Measurements from ENCODE around the gene ECE1. TPM values are rescaled to one million over a fixed set of nuclear protein-coding genes. Genes with fewer than 3 reads are reported as not detected.
"Not testable (repeated sequence)": the region's sequence is repeated elsewhere in the genome, so short reads cannot be mapped to it uniquely, and the experiment has no call there.

Gene ECE1
- total RNA-seq, 5 donors from 2014 or later (not counting 1 experiment from before 2014, with no cell fraction given) = 81.0 to 94.5 (median 87.1) TPM

DNA sequence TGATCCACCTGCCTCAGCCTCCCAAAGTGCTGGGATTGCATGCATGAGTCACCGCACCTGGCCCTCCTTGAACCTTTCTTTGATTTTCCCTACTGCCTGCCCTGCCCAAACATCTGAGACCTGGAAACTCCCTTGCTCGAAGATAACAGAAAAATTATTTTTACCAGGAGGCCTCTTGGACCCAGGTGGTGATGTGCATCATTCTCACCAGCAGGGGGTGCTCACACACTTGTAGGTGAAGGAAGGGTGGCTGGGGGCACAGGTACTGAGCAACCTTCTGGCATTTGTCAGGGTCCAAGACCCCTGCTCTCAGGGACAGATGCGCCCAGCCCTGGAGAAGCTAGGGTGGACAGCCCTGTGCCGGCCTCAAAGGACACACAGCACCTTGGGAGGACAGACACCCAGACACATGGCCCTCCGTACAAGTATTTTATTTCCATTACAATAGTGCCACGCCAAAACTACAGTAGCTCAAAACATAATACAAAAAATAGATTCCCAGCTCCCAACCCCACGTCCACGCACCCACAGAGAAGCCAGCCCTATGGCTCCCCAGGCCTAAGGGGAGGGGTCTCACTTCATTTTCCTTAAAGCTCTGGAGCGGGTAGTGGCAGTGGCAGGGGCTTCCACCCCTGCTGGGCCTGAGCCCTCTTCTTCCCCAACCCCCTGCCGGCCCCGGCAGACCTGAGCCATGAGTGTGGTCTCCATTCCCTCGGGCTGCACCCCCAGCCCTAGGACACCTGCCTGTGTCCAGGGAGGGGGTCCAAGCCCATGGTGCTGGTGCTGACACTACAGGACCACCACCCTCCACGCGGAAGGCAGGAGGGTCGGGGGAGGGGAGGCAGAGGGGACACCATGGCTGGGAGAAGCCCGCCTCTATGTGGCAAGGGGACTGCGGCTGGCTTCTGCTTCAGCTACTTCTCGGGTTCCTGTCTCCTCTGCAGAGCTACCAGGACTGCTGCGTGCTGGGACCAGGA, 73.1 kb downstream of the ECE1 start:
- Histone ChIP-seq H3K4me1 (ENCODE audit: control insufficient read depth in 1 of 2, extremely low read depth in 1 of 2, insufficient read depth in 2 of 2, low read length in 2 of 2) (peaks cover 0 to 2% of the 10 kb centered on the region in 2 experiments), H3K36me3 (ENCODE audit: control insufficient read depth in 2 of 2, extremely low read depth in 1 of 2, insufficient read depth in 1 of 2, low read length in 1 of 2) (peaks cover 17 to 33% of the 10 kb centered on the region in 2 donors), H3K27ac (ENCODE audit: low read length) (no peak overlapping the region), H3K27me3 (replicated peaks in 1 of 2; ENCODE audit: control insufficient read depth in 2 of 2, extremely low read depth in 1 of 2, insufficient read depth in 2 of 2, low read length in 1 of 2) (no peaks in the 10 kb centered on the region), H3K9me3 (no peaks in the 10 kb centered on the region), H3K4me3 (ENCODE audit: control insufficient read depth in 1 of 2, extremely low read depth in 1 of 2, low read length in 1 of 2) (no peak overlapping the region)
- no peaks in the 10 kb centered on the region for H3K27me3 Mint-ChIP-seq
- peak; percentile 32 to 82 (median 59) for DNase-seq
- ChIA-PET CTCF (interaction anchor here (0.5 to 0.9 kb wide), 8 partner anchors 26 to 1196 kb away, joined by 3 to 5 read pairs (median 3); no protein-coding TSS in a partner anchor), POLR2A (no interaction called here)
- peaks cover 0 to 4% (median 3%) of the 10 kb centered on the region in 3 donors for H3K4me1 Mint-ChIP-seq
- H3K27ac Mint-ChIP-seq = peak overlapping the region in 1 of 2 donors; percentile 28
- no peak overlapping the region for H3K4me3 Mint-ChIP-seq
- no peaks in the 10 kb centered on the region for H3K9me3 Mint-ChIP-seq
- peaks cover 14% of the 10 kb centered on the region for H3K36me3 Mint-ChIP-seq
- ATAC-seq (replicated peaks in 1 of 4) = peak in 3 of 4 experiments; percentile 56 to 73 (median 72)
- 86% methylated on average over 11 of the region's 19 CpGs for WGBS (ENCODE audit: insufficient coverage)

DNA sequence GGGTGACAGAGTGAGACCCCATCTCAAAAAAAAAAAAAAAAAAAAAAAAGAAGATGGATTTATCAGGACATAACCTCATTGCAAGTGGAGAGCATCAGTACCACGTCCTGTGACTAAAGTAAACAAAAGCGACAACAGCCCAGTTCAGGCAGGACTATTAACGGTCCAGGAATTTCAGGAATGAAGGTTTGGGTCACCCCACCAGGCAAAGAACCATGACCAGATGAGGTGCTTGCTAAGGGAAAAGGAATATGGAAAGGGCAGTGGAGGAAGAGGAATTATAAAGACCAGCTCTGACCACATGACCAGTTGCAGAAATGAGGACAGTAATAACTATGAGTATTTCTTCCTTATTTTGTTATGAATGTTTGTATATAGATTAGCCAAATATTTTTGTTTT, 78.1 kb downstream of the ECE1 start:
- no peak overlapping the region for H3K4me3 Mint-ChIP-seq
- Histone ChIP-seq H3K4me3 (ENCODE audit: control insufficient read depth in 1 of 2, extremely low read depth in 1 of 2, low read length in 1 of 2) (no peak overlapping the region), H3K27ac (ENCODE audit: low read length) (no peak overlapping the region), H3K9me3 (no peaks in the 10 kb centered on the region), H3K4me1 (ENCODE audit: control insufficient read depth in 1 of 2, extremely low read depth in 1 of 2, insufficient read depth in 2 of 2, low read length in 2 of 2) (peaks cover 0 to 2% of the 10 kb centered on the region in 2 experiments), H3K27me3 (replicated peaks in 1 of 2; ENCODE audit: control insufficient read depth in 2 of 2, extremely low read depth in 1 of 2, insufficient read depth in 2 of 2, low read length in 1 of 2) (no peaks in the 10 kb centered on the region), H3K36me3 (ENCODE audit: control insufficient read depth in 2 of 2, extremely low read depth in 1 of 2, insufficient read depth in 1 of 2, low read length in 1 of 2) (no peaks in the 10 kb centered on the region)
- DNase-seq = no peak
- H3K36me3 Mint-ChIP-seq = no peaks in the 10 kb centered on the region
- CTCF ChIA-PET = interaction anchor here in 1 of 2 donors (0.5 kb wide), 1 partner anchor 54 kb away, joined by 5 read pairs; no protein-coding TSS in a partner anchor
- no peaks in the 10 kb centered on the region for H3K27me3 Mint-ChIP-seq
- POLR2A ChIA-PET = no interaction called here
- 74% methylated on average over 2 of the region's 3 CpGs for WGBS (ENCODE audit: insufficient coverage)
- H3K4me1 Mint-ChIP-seq = peaks cover 0 to 4% (median 3%) of the 10 kb centered on the region in 3 donors
- H3K27ac Mint-ChIP-seq = no peak overlapping the region
- no peaks in the 10 kb centered on the region for H3K9me3 Mint-ChIP-seq
- no peak for ATAC-seq (replicated peaks in 1 of 4)

DNA sequence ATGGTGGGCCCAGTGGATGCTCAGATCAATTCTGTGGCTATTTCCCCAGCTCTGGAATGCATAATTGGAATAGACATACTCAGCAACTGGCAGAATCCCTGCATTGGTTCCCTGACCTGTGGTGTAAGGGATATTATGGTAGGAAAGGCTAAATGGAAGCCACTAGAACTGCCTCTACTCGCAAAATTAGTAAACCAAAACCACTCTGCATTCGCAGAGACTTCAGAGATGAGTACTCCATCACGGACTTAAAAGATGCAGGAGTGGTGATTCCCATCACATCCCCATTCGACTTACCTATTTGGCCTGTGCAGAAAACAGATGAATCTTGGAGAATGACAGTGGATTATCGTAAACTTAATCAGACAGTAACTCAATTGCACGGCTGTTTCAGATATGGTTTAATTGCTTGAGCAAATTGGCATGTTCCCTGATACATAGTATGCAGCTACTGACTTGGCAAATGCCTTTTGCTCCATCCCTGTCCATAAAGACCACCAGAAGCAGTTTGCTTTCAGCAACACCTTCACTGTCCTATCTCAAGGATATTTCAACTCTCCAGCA, 82.0 kb downstream of the ECE1 start:
- CTCF ChIA-PET = interaction anchor here (0.6 to 0.7 kb wide), 3 partner anchors 24 to 1590 kb away, joined by 3 to 4 read pairs (median 3); no protein-coding TSS in a partner anchor
- not testable (repeated sequence) for H3K36me3 ChIP-seq (ENCODE audit: control insufficient read depth in 2 of 2, extremely low read depth in 1 of 2, insufficient read depth in 1 of 2, low read length in 1 of 2)

DNA sequence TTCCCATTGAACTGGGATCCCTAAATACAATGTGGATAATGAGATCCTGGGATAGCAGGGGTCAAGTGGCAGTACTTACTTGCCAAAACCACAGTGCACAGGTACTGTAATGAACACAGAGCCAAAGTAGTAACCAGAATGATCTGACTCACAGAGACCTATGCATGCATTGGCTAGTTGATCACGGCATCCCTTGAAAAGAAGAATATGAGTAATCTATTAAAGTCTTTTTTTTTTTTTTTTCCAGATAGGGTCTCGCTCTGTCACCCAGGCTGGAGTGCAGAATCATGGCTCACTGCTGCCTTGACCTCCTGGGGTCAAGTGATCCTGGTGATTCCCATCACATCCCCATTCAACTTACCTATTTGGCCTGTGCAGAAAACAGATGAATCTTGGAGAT, 84.1 kb downstream of the ECE1 start:
- H3K27me3 Mint-ChIP-seq = no peaks in the 10 kb centered on the region

More for the DNA sequence above, 82.0 kb downstream of the ECE1 start:
- POLR2A ChIA-PET = interaction anchor here in 1 of 2 donors (0.5 kb wide), 1 partner anchor 336 kb away, joined by 3 read pairs; no protein-coding TSS in a partner anchor
- no CpG with 5 or more reads among the region's 6 CpGs for WGBS (ENCODE audit: insufficient coverage)
- H3K4me1 ChIP-seq (ENCODE audit: control insufficient read depth in 1 of 2, extremely low read depth in 1 of 2, insufficient read depth in 2 of 2, low read length in 2 of 2); DNase-seq; H3K4me3 ChIP-seq (ENCODE audit: control insufficient read depth in 1 of 2, extremely low read depth in 1 of 2, low read length in 1 of 2); H3K36me3 Mint-ChIP-seq; H3K9me3 ChIP-seq; H3K27ac Mint-ChIP-seq; H3K9me3 Mint-ChIP-seq; H3K27me3 Mint-ChIP-seq; H3K27me3 ChIP-seq (replicated peaks in 1 of 2; ENCODE audit: control insufficient read depth in 2 of 2, extremely low read depth in 1 of 2, insufficient read depth in 2 of 2, low read length in 1 of 2); ATAC-seq (replicated peaks in 1 of 4); H3K4me1 Mint-ChIP-seq; H3K4me3 Mint-ChIP-seq; H3K27ac ChIP-seq (ENCODE audit: low read length): not testable (repeated sequence)

DNA sequence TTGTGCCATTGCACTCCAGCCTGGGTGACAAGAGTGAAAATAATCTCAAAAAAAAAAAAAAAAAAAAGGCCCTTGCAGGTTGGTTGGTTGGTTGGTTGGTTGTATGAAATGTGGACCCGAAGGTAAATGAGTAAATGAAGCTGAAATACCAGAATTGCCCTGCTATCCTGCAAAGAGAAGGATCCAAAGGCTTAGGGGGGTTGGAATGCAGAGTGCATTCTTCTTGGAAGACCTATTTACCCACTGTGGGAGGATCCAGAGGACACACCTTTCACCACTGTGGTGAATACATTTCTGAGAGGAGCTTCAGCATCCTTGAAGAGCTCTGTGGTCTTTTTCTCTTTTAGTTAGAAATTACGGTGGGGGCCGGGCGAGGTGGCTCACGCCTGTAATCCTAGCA, 84.8 kb downstream of the ECE1 start:
- Mint-ChIP-seq H3K27me3 (no peaks in the 10 kb centered on the region), H3K4me1 (no peaks in the 10 kb centered on the region), H3K36me3 (no peaks in the 10 kb centered on the region), H3K4me3 (no peak overlapping the region), H3K9me3 (no peaks in the 10 kb centered on the region), H3K27ac (no peak overlapping the region)
- DNase-seq = no peak
- no peaks in the 10 kb centered on the region for H3K4me1 ChIP-seq (ENCODE audit: control insufficient read depth in 1 of 2, extremely low read depth in 1 of 2, insufficient read depth in 2 of 2, low read length in 2 of 2)
- no peaks in the 10 kb centered on the region for H3K27me3 ChIP-seq (replicated peaks in 1 of 2; ENCODE audit: control insufficient read depth in 2 of 2, extremely low read depth in 1 of 2, insufficient read depth in 2 of 2, low read length in 1 of 2)
- H3K27ac ChIP-seq (ENCODE audit: low read length) = no peak overlapping the region
- 90% methylated on average over 2 of the region's 5 CpGs for WGBS (ENCODE audit: insufficient coverage)
- no peak overlapping the region for H3K4me3 ChIP-seq (ENCODE audit: control insufficient read depth in 1 of 2, extremely low read depth in 1 of 2, low read length in 1 of 2)
- no peaks in the 10 kb centered on the region for H3K36me3 ChIP-seq (ENCODE audit: control insufficient read depth in 2 of 2, extremely low read depth in 1 of 2, insufficient read depth in 1 of 2, low read length in 1 of 2)
- no peak for ATAC-seq (replicated peaks in 1 of 4)
- ChIA-PET POLR2A (interaction anchor here in 1 of 2 donors (0.6 kb wide), 1 partner anchor 22 kb away, joined by 10 read pairs; no protein-coding TSS in a partner anchor), CTCF (interaction anchor here in 1 of 2 donors (0.6 kb wide), 1 partner anchor 169 kb away, joined by 3 read pairs; no protein-coding TSS in a partner anchor)
- no peaks in the 10 kb centered on the region for H3K9me3 ChIP-seq

More for the DNA sequence above, 84.1 kb downstream of the ECE1 start:
- H3K4me1 ChIP-seq (ENCODE audit: control insufficient read depth in 1 of 2, extremely low read depth in 1 of 2, insufficient read depth in 2 of 2, low read length in 2 of 2) = no peaks in the 10 kb centered on the region
- ChIA-PET POLR2A (no interaction called here), CTCF (no interaction called here)
- no peaks in the 10 kb centered on the region for H3K36me3 ChIP-seq (ENCODE audit: control insufficient read depth in 2 of 2, extremely low read depth in 1 of 2, insufficient read depth in 1 of 2, low read length in 1 of 2)
- H3K36me3 Mint-ChIP-seq = no peaks in the 10 kb centered on the region
- H3K4me3 ChIP-seq (ENCODE audit: control insufficient read depth in 1 of 2, extremely low read depth in 1 of 2, low read length in 1 of 2) = no peak overlapping the region
- no peak for ATAC-seq (replicated peaks in 1 of 4)
- no peaks in the 10 kb centered on the region for H3K27me3 ChIP-seq (replicated peaks in 1 of 2; ENCODE audit: control insufficient read depth in 2 of 2, extremely low read depth in 1 of 2, insufficient read depth in 2 of 2, low read length in 1 of 2)
- no peak for DNase-seq
- WGBS (ENCODE audit: insufficient coverage) = no CpG with 5 or more reads among the region's 2 CpGs
- no peak overlapping the region for H3K27ac Mint-ChIP-seq
- no peaks in the 10 kb centered on the region for H3K9me3 Mint-ChIP-seq
- H3K9me3 ChIP-seq = no peaks in the 10 kb centered on the region
- H3K4me1 Mint-ChIP-seq = no peaks in the 10 kb centered on the region
- H3K4me3 Mint-ChIP-seq = no peak overlapping the region
- no peak overlapping the region for H3K27ac ChIP-seq (ENCODE audit: low read length)

DNA sequence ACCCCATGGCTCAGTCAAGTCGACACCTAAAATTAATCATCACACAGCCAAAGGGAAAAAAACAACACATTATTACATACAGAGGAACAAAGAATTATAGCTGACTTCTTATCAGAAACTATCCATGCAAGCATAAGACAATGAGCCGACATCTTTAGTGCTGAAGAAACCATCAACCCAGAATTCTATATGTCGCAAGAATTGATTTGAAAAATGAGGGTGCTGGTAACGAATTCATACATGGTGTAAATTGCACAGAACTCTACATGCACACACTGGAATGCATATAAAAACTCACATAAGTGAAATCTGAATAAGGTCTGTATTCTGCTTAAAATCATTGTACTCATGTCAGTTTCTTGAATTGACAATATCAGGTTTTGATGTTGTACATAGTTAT, 88.6 kb downstream of the ECE1 start:
- Histone ChIP-seq H3K27me3 (replicated peaks in 1 of 2; ENCODE audit: control insufficient read depth in 2 of 2, extremely low read depth in 1 of 2, insufficient read depth in 2 of 2, low read length in 1 of 2) (no peaks in the 10 kb centered on the region), H3K36me3 (ENCODE audit: control insufficient read depth in 2 of 2, extremely low read depth in 1 of 2, insufficient read depth in 1 of 2, low read length in 1 of 2) (no peaks in the 10 kb centered on the region), H3K4me1 (ENCODE audit: control insufficient read depth in 1 of 2, extremely low read depth in 1 of 2, insufficient read depth in 2 of 2, low read length in 2 of 2) (no peaks in the 10 kb centered on the region), H3K27ac (ENCODE audit: low read length) (no peak overlapping the region), H3K9me3 (no peaks in the 10 kb centered on the region), H3K4me3 (ENCODE audit: control insufficient read depth in 1 of 2, extremely low read depth in 1 of 2, low read length in 1 of 2) (no peak overlapping the region)
- Mint-ChIP-seq H3K36me3 (no peaks in the 10 kb centered on the region), H3K9me3 (no peaks in the 10 kb centered on the region), H3K27ac (no peak overlapping the region), H3K4me1 (no peaks in the 10 kb centered on the region), H3K27me3 (peaks cover 0 to 5% of the 10 kb centered on the region in 2 donors), H3K4me3 (no peak overlapping the region)
- 100% methylated on average over 1 of the region's 4 CpGs for WGBS (ENCODE audit: insufficient coverage)
- no peak for ATAC-seq (replicated peaks in 1 of 4)
- ChIA-PET CTCF (no interaction called here), POLR2A (interaction anchor here in 1 of 2 donors (0.6 kb wide), 1 partner anchor 209 kb away, joined by 3 read pairs; no protein-coding TSS in a partner anchor)
- DNase-seq = no peak

All from T-cell (primary cell).